ENCODE measurements around the gene PDZK1. TPM values are rescaled to one million over a fixed set of nuclear protein-coding genes. Genes with fewer than 3 reads are reported as not detected.
"Not testable (repeated sequence)": the region's sequence is repeated elsewhere in the genome, so short reads cannot be mapped to it uniquely, and the experiment has no call there.

Gene PDZK1
- total RNA-seq, result not detected in 2 replicates

DNA sequence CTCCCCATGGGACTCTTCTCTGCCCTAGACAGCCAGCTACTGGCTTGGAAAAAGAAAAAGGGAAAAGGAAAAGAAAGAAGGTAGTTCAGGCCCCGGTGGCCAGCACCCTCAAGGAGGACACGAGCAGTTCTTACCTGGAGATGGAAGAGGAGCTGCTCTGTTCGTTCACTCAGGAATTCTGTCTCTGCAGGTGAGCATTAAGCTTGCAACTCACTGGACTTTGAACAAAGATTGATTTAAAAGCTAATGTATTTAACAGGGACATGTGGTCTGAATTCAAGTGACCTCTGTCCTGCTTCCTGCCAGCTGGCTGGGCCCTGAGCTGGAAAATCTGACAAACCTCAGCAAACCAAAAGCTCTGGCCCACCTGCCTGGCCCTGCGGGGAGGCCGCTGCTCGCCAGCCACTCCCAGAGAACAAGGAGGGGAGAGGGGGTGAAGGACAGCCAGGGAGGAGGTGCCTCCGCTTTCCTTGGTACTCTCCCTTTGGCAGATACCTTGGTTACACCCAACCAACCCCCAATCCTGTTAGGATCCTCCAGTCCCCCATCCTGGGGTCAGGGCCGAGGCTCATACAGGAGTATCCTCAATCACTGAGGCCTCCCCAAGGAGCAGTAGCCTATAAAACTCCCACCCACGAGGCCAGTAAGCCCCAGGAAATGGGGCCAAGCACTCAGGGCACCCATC, at the start of gene PDZK1:
Gene PDZK1, minus strand, starts transcription at position 186 of the 685 bp plus-strand sequence. CDS start 19,347 bp downstream, outside the sequence.
- DNase-seq (ENCODE audit: extremely low read depth, low read depth, low spot score), result no peak

DNA sequence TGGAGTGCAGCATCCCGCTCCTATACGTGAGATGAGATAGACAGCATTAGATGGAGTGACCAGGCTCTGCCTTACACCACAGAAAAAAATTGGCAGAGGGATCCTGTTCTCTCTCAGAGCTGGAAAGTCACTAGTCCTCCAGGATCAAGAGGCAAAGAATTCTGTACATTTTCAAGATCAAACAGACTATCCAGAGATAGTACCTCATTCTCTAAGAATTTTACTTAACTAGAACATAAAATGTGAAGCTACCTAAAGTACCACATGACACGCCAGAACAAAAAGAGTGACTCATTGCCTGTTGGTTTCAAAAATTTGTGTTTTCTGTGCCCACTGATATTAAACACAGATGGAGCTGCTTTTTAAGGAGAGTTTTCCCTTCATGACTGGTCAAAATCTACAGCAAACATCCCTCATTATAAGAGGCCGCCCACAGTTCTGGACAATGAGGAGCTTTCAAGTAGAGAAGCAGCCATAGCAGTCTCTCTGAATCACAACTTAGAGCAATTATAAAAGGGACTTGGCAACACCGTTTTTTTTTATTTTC, 44.4 kb upstream of the PDZK1 start:
- DNase-seq (ENCODE audit: extremely low read depth, low read depth, low spot score), result peak; percentile 25

DNA sequence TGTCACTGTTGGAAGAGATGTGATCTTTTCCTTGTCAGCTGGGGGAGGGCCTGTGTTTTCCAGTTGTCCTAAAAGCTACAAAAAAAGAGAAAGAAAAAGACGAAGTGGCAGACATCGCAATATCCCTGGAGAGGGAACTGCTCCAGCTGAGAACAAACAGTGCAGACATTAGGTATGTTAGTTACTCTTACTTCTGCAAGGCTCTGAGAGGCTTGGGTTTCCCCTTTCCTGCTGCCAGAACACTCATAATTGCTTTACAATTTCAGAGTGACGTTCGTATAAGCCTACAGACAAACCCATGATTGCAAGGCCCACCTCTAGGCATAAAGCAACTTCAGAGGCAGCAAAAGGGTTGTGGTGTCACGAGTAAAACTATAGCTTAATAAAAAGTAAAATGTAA, 43.3 kb upstream of the PDZK1 start:
- no peak for DNase-seq (ENCODE audit: extremely low read depth, low read depth, low spot score)

DNA sequence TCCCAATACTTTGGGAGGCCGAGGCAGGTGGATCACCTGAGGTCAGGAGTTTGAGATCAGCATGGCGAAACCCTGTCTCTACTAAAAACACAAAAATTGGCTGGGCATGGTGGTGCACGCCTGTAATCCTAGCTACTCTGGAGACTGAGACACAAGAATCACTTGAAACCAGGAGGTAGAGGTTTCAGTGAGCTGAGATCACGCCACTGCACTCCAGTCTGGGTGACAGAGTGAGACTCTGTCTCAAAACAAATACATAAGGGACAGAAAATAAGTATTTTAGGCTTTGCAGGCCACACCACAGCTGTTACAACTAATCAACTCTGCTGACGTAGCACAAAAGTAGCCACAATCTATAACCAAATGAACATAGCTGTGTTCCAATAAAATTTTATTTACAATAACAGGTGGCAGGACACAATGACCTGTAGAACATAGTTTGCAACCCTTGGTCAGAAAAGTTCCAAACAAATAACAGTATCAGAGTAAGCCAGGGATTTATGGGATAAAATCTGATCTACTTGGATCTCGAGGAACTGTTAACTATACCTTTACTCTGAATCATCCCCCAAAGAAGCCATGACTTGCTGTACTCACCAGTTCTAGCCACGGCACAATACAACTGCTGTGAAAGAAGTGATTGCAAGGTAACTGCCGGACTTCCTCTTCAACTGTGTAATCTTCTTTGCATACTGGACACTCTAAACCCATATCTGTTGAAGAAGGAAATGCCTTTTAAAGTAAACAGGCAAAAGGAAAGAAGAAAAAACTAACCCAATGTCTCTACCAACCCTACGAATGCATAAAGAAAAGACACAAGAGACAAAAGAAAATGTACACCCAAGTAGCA, 40.5 kb upstream of the PDZK1 start:
- DNase-seq (ENCODE audit: extremely low read depth, low read depth, low spot score), result no peak

DNA sequence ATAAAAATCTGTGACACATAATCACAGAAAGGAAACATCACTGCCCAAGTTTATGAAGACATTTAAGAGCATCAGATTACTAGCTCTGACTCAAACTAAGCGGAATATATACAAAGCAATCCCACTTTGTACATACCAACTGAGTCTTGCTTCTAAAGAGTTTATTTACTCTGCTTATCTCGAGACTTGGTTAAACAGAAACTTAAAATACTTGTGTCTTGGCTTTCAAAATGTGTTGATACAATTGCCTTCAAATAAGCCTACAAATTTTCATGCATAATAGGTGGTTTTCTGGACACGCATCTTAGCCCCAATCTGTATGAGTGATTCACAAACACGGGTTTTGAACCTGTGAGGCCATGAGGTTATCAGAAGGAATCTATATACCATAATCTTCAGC, 33.1 kb upstream of the PDZK1 start:
- no peak for DNase-seq (ENCODE audit: extremely low read depth, low read depth, low spot score)

DNA sequence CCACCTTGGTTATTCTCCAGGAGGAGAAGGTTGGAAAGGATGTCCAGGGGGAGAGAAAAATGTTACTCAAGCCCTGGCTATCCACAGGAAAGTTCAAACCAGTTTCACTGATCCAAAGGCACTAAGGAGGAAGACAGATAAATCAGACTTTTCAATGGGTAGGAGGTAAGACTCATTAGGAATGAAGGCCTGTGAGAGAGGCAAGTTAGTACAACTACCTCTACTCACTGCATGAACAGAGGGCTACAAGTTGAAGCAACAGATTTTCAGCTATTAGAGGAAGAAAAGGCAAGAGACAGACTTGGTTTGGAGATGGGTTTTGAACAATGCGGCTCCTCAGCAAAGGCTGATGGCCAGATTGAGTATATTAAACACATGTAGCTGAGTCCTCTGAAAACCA, 29.0 kb upstream of the PDZK1 start:
- DNase-seq (ENCODE audit: extremely low read depth, low read depth, low spot score), result no peak

DNA sequence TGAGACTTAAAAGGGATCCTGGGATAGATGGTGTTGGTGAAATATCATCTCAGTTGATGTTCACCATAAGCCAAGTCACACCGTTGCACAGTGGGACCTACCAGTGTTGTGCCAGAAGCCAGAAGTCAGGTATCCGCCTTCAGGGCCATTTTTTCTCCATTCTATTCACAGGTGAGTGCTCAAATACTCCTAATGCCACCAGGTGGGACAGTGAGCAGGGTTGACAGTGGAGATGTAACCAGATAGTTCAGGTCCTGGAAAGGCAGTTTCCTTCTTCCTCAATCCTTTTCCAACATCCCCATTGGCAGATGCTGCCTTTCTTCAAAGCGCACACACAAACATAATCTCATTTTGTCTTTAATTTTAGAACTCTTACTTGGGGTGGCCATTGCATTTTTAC, 23.7 kb upstream of the PDZK1 start:
- DNase-seq (ENCODE audit: extremely low read depth, low read depth, low spot score), result no peak

DNA sequence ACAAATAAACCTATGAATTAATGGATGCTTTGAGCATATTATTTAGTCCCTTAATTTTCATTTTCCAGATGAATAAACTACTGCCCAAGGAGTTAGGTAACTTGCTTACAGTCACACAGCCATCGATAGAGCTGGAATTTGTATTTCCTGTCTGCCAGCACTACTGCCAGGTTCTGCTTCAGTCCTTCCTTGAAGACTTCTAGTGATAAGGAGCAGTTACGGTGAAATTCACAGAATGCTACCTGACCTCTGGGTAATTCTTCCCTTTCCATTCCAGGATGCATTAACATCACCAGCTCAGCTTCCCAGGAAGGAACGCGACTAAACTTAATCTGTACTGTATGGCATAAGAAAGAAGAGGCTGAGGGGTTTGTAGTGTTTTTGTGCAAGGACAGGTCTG, 23.3 kb upstream of the PDZK1 start:
- no peak for DNase-seq (ENCODE audit: extremely low read depth, low read depth, low spot score)

DNA sequence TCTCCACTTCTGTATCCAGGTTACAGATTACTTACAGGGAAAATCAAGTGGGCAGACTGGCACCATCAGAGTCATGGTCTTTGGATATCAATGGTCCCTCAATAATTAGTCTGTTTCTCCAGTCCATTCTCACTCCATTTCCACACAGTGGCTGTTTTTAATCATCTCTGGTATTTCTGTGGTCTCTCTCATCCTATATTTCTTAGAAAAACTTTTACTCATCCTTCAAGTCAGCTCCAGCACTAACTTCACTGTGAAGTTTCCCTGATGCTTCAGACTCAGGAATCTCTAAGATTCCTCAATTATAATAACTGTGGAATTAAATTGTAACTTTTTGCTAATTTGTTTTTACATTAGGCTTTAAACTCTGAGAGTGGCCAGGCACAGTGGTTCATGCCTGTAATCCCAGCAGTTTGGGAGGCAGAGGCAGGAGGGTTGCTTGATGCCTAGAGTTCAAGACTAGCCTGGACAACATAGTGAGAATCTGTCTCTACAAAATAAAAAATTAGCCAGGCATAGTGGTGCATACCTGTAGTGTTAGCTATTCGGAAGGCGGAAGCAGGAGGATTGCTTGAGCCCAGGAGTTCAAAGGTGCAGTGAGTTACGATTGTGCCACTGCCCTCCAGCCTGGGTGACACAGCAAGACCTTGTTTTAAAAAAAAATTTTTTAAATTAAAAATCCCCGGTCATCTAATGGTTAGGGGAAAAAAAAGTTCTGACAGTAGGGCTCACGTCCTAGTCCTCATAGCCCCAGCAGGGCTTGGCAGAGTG, 22.7 kb upstream of the PDZK1 start:
- no peak for DNase-seq (ENCODE audit: extremely low read depth, low read depth, low spot score)

DNA sequence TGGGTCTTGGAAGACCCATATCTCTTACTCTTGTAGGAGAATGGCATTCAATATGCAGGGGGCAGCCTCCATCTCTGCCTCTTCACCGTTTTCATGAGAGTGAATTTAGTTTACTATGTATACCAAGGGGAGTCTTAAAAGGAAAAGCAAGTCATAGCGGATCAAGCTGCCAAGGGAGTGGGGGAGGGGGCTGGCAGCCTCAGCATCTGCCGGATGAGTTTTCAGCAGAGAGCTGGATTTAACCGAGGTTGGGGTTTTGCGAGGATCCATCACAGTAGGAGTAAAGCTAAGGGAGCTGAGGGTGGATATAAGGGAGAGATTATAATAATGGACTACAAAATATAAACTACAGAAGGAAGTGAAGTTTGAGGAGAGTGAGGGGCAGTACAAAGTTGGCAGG, 22.0 kb upstream of the PDZK1 start:
- no peak for DNase-seq (ENCODE audit: extremely low read depth, low read depth, low spot score)

DNA sequence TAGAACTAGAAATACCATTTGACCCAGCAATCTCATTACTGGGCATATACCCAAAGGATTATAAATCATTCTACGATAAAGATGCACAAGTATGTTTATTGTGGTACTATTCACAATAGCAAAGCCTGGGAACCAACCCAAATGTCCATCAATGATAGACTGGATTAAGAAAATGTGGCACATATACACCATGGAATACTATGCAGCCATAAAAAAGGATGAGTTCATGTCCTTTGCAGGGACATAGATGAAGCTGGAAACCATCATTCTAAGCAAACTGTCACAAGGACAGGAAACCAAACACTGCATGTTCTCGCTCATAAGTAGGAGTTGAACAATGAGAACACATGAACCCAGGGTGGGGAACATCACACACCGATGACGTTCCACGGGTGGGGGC, 19.0 kb upstream of the PDZK1 start:
- DNase-seq (ENCODE audit: extremely low read depth, low read depth, low spot score), result not testable (repeated sequence)

DNA sequence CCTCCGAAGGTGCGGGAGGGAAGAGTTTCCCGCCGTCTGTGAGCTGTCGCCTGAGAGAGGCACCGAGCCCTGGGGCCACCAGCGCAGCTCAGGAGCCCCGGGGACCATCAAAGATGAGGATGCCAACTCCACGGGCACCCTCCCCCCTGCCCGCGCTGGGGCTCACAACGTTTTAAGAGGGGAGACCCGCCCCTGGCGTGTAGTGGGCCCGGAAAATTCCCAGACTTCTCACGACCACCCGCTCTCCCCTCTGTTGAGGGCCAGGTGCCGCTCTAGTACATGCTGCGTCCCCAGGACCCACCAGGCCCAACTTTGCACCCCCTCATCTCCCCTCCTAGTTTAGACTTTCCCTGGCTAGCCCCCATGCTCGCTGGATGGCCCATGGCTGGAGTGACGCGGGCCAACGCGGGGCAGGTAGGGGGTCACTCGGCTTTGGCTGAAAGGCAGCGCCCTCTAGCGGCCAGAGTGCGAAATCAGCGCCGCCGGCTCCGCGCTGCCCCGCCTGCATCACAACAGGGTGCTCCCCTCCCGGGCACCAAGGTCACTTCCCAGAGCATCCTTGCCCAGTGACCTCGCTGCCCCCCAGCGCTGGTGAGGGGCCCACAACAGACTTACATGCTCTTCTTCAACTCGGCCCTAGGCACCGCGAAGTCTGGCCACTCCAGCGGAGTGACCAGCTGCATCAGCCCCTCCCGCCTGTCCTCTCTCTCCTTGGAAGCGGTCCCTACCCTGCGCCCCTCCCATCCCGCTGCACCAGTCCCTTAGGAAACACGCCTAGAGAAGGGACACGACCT, 13.9 kb upstream of the PDZK1 start:
- DNase-seq (ENCODE audit: extremely low read depth, low read depth, low spot score), result no peak

DNA sequence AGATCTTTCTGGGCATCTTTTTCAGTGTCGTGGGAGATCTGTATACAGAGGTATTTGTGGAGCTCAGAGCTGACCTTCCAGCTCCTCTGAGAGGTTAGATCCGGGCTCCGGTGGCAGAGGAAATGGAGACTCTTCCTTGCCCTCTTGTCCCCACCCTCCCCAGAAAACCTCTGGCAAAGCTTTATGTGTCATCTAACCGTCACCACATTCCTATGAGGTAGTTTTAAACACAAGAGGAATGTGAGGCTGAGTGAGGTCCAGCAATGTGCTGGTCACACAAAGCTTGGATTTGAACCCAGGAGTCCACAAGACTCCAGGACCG, 13.3 kb upstream of the PDZK1 start:
- DNase-seq (ENCODE audit: extremely low read depth, low read depth, low spot score), result no peak

DNA sequence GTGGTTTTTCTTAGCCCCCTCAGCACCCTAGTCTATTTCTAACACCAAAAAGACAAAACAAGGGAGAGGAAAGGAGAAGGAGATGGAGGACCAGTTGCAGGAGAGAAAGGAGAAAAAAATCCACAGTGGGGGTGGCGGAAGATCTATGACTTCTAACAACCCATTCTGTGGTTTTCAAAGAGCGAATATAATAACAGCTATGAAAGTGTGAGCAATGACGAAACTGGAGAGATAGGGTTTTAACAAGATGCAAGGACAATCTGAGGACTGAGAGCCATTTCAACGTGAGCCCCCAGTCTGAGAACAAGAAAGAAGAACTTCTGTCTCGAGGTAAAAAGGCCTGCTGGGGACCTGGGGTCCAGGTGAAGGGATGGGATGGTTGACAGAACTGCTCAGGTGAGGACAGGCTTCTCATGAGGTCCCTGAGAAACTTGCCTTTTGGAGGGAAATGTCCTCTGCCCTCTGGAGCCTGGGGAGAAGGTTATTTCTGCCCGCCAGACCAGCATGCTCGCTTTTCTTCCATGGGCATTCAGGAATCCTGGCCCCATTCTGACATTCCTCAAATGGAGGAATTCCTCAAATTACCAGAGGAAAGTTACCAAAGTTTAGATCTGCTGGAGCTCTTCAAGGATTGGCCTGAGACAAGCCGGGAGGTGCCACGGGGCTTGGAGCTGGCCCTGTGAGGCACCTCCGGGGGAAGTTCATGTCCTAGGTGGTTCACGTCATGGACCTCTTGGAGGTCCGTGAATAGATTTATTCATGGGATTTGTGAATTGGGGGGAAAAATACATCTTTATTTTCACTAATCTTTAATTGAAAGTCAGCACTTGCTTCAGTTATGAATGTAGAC, 12.3 kb upstream of the PDZK1 start, which contains the start of gene CD160:
Gene CD160, plus strand, starts transcription at position 270 of the 850 bp plus-strand sequence. CDS start 8,829 bp downstream, outside the sequence.
- DNase-seq (ENCODE audit: extremely low read depth, low read depth, low spot score), result no peak

DNA sequence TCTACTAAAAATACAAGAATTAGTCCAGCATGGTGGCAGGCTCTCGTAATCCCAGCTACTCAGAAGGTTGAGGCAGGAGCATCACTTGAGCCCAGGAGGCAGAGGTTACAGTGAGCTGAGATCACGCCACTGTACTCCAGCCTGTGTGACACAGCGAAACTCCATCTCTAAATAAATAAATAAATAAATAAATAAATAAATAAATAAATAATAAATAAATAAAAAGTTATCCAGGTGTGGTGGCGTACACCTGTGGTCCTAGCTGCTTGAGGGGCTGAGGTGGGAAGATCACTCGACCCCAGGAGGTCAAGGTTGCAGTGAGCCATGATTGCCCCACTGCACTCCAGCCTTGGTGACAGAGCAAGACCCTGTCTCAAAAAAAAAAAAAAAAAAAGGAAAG, 11.3 kb upstream of the PDZK1 start:
- not testable (repeated sequence) for DNase-seq (ENCODE audit: extremely low read depth, low read depth, low spot score)

DNA sequence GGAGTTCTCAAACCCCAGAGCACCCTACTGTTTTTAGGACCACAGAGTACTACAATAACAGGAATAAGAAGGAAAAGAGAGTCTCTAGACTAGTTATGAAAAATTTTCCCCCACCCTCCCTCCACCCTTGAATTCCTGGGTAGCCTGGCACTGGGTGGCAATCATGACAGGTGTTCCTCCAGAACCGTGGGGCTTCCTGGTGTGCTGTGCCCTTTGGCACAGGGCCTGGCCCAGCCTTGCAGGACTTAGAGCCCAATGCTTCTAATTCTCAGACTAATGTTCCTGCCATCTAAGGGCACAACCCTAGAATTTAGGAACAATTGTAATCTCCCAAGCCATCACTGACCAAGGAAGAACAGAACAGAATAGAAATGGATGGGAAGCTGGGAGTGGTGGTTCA, 10.7 kb upstream of the PDZK1 start:
- no peak for DNase-seq (ENCODE audit: extremely low read depth, low read depth, low spot score)

DNA sequence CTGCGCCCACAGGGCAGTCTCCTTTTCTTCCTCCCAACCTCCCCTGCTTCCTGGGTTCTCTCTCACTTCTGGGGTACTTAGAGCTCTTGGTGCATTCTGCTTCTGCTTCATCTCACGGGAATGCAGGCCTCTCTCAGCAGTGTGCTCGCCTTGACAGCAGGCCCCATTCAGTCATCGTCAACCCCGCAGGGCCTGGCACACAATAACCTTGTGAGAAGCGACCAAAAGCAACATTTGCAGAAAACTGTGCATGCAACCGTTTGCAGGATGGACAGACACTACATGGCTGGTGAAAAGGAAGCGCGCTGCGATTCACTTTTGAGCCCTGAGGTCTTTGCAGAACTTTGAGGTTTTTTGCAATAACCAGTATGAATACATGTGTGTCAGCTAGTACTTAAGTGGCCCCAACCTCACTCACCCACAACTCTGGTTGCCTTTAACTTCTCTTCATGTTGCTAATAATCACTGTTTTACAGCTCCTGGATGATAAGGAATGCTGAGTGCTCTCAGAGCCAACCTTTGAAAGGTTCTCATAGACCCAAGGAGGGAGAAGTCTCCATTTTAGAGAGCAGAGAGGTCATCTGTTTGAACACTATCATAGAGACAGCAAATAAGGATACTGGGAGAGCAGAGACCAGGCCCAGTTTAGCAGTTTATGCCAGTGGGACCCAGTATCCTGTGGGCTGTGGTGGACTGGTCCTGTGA, 9.6 kb upstream of the PDZK1 start:
- DNase-seq (ENCODE audit: extremely low read depth, low read depth, low spot score), result no peak

DNA sequence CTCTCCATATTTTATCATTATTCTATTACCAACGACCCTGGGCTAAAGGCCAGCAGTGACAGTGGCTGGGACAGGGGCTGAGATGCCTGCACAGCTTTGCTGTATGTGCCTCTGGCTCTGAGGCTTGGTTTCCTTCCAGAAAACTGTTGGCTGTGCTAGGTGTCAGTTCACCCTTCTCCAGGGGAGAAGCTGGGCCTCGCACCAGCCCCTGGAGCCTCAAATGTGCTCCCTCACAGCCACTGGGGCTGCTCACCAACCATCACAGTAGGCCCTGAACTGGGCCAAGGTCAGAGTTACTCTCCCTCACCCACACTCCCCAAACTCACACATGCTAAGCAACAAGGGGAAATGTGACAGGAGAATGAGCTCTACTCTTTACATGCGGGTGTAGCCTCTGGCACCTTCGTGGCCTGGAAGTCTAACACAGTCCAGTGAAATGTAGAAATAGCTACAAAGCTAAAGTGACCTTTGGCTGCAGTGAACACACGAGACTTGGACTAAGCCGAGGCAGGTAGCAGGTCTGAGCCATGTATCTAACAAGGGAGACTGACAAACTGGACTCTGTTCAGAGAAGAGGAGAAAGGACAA, 7.5 kb upstream of the PDZK1 start:
- DNase-seq (ENCODE audit: extremely low read depth, low read depth, low spot score), result no peak

All from glomerular endothelial cell (primary cell).